Dermis microvascular lymphatic vessel endothelial cell (primary cell): ENCODE measurements around the gene SCYGR7. TPM values are rescaled to one million over a fixed set of nuclear protein-coding genes. Genes with fewer than 3 reads are reported as not detected.
"Not testable (repeated sequence)": the region's sequence is repeated elsewhere in the genome, so short reads cannot be mapped to it uniquely, and the experiment has no call there.

Experiments
- DNase-seq, 2 donors: peaks; one replicate each; pipeline versions ENCODE4 v3.0.0 to v3.0.0-alpha.2; 2010; ENCODE audit warnings: low read depth in 2 of 2
- total RNA-seq: library from RNA; depleted of rRNA; stranded (reverse); fragments of >200 nt; gene quantifications from 2 replicates; pipeline ENCODE4 v1.2.1, GENCODE V29; 2014

The SCYGR7 gene
- total RNA-seq = not detected in 2 replicates

DNA sequence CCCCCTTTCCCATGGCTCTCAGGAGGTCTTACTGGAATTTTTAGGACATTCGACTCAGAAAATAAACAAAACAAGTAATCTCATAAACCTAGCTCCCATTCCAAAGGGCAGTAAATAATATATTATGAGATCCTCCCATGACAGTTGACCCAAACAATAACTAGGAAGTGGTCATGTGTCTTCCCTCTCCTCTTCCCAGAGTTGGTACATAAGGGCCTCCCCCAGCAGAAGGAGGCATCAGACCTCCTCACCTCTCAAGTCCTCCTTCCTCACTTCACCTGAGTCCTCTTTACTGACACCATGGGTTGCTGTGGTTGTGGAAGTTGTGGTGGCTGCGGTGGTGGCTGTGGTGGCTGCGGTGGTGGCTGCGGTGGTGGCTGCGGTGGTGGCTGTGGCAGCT is at the start of gene SCYGR7:
Gene SCYGR7, plus strand, starts transcription at position 301 of the 400 bp plus-strand sequence. Its CDS starts 0 bp downstream, at position 301.
- no peak for DNase-seq

- no peak for DNase-seq
Observed at GRCh38 chr2:227684258-227684657, 43.9 kb upstream of the SCYGR7 start.

GRCh38 chr2:227687189-227687588 is 40.9 kb upstream of the SCYGR7 start:
- DNase-seq = no peak

DNA sequence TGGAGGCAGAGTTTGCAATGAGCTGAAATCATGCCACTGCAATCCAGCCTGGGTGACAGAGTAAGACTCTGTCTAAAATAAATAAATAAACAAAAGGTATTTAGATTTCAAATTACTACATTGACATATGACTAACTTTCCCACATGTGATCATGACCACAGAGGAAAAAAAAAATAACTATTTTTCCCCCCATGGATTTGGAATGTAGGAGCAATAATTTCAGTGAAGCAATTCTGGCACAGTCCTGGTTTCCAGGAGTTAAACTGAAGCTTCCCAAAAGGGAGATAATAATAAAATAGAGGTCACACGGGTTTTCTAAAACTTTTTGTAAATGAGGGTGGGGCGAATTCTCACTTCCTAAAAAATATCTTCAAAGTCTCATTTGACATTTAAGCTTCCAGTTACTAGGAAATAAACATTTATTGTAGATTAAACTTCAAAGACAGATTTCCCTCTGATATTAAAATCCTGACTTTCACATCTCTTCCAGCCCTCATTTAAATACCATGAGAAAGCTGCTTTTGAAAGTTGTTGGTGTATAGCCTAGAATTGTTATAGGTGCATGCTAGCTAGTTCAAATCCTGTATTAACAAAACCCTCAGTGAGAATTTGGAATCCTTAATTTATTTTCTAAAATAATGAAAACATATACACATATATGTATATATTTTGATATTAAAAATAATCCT is 31.0 kb upstream of the SCYGR7 start:
- DNase-seq = no peak

- no peak for DNase-seq
Observed at GRCh38 chr2:227701556-227701955, 26.6 kb upstream of the SCYGR7 start.

GRCh38 chr2:227703280-227703732 is 24.8 kb upstream of the SCYGR7 start:
- no peak for DNase-seq

DNA sequence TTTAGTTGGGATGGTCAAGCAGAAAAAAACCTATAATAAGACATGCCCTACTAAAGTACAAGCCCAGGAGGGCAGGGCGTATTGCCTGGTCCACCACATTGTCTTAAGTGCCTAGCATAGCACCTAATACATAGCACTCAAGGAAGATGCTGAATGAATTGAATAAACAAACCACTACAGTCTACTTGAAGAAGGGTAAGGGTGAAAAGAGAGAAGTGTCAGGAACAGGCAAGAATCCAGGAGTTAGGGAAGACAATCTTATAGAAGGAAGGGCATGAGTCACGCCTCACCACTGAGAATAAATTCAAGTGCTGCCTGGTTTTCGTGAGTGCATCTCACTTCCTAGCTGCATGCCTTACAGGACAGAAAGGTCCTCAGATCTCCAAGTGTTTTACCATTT is 24.2 kb upstream of the SCYGR7 start:
- no peak for DNase-seq

DNA sequence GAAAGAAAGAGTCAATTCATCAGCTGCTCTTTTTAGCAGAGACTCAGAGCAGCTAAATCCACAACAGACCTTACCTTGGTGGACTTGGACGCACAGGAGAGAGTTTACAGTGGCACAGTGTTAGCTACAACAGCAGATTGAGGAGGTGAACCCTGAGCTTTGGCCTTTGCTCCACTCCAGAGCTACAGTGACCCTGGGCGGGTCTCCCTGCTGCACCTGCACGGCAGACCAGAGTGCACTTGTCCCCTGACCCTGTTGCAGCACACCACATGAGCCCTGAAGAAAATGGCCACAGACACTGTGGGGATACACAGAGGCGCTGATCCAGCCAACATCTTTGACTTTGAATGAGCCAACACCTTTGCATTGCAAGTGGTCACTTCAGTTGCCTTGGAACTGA is 21.3 kb upstream of the SCYGR7 start:
- DNase-seq = no peak

DNA sequence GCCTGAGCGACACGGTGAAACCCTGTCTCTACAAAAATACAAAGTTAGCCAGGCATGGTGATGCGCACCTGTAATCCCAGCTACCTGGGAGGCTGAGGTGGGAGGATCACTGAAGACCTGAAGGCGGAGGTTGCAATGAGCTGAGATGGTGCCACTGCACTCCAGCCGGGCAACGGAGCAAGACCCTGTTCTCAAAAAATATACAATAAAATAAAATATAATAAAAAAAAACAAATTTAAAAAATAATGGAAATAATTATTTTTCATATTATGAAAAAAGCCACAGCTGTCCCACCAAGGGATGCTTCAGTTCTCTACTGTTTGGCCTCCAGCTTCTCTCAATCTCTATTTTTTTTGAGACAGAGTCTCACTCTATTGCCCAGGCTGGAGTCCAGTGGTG is 20.7 kb upstream of the SCYGR7 start:
- DNase-seq = no peak

- no peak for DNase-seq
Observed at GRCh38 chr2:227710986-227711385, 17.1 kb upstream of the SCYGR7 start.

DNA sequence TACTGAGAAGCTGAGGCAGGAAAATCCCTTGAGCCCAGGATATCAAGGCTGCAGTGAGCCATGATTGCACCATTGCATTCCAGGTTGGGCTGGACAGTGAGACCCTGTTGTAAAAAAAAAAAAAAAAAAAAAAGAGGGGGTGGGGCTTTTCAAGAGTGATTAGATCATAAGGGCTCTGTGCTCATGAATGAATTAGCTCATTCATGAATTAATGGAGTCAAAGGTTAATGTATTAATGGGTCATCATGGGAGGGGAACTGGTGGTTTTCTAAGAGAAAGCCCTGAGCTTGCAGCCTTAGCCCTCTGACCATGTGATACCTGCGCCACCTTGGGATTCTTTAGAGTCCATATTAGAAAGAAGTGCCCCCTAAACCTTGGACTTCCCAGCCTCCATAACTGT is 14.8 kb upstream of the SCYGR7 start:
- DNase-seq = no peak

- no peak for DNase-seq
Observed at GRCh38 chr2:227716501-227716900, 11.6 kb upstream of the SCYGR7 start.

- DNase-seq = peak; percentile 48 to 56
Observed at GRCh38 chr2:227717687-227718567, 10.2 kb upstream of the SCYGR7 start, which contains the start of gene SLC19A3. Gene SLC19A3 (minus strand): TSS chr2:227718028. CDS start chr2:227702318, 15,710 bp downstream.

GRCh38 chr2:227719641-227720040 is 8.5 kb upstream of the SCYGR7 start:
- no peak for DNase-seq

GRCh38 chr2:227720680-227721079 is 7.5 kb upstream of the SCYGR7 start:
- no peak for DNase-seq

DNA sequence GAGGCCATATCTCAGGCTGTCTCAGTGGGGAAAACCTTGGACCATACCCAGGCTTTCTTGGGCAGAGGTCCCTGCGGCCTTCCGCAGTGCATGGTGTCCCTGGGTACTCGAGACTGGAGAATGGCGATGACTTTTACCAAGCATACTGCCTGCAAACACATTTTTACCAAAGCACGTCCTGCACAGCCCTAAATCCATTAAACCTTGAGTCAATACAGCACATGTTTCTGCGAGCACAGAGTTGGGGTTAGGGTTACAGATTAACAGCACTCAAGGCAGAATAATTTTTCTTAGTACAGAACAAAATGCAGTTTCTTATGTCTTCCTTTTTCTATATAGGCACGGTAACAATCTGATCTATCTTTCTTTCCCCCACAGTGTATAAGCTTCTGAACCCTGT is 5.3 kb upstream of the SCYGR7 start:
- not testable (repeated sequence) for DNase-seq

DNA sequence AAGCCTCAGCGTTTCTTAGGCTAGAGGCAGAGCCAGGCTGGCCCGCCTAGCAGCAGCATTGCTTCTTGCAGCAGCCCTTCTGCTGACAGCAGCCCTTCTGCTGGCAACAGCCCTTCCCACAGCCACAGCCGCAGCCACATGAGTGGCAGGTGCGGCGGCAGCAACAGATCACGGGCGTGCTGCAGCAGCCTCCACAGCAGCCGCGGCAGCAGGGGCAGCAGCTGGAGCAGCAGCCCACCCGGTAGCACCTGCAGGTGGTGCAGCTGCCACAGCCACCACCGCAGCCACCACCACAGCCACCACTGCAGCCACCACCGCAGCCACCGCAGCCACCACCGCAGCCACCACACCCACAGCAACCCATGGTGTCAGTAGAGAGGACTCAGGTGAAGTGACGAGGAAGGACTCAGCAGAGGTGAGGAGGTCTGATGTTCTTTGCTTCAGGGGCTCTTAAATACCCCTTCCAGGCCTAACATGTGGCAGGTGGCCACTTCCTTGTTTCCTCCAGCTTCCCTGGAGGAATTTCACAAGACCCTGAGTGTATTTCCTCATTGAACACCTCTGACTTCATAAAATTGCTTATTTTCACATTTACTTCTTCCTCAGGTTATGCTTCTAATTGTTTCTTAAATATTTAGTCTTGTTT is 3.6 kb upstream of the SCYGR7 start, which contains the start of gene SCYGR6:
Gene SCYGR6, minus strand, starts transcription at position 364 of the 646 bp plus-strand sequence. Its CDS starts 0 bp downstream, at position 364.
- no peak for DNase-seq

- DNase-seq = no peak
Observed at GRCh38 chr2:227739351-227739750, 11.2 kb downstream of the SCYGR7 start.

DNA sequence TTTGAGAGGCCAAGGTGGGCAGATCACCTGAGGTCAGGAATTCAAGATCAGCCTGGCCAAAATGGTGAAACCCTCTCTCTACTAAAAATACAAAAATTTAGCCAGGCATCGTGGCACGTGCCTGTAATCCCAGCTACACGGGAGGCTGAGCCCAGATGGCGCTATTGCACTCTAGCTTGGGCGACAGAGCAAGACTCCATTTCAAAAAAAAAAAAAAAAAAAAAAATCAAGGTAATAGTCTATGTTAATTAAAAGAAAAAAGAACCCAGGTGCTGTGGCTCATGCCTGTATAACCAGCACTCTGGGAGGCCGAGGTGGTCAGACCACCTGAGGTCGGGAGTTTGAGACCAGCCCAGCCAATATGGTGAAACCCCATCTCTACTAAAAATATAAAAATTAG is 12.6 kb downstream of the SCYGR7 start:
- peak in 1 of 2 donors; percentile 5 for DNase-seq

DNA sequence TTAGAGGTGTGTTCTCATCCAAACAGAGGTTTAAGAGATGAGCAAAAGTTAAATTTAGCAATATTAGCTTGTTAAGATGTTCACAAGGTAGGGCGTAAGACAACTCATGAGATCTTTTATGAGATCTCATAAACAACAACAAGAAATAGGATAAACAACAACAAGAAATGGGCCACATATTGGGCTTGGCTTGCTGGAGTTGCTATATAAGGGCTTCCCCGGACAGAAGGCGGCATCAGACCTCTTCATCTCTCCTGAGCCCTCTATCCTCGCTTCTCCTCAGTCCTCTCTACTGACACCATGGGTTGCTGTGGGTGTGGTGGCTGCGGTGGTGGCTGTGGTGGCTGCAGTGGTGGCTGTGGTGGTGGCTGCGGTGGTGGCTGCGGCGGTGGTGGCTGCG is 17.5 kb downstream of the SCYGR7 start, which contains the start of gene SCYGR8:
Gene SCYGR8, plus strand, starts transcription at position 301 of the 400 bp plus-strand sequence. Its CDS starts 0 bp downstream, at position 301.
- DNase-seq = no peak

GRCh38 chr2:227748079-227748478 is 19.9 kb downstream of the SCYGR7 start:
- peak in 1 of 2 donors; percentile 7 for DNase-seq

- DNase-seq = not testable (repeated sequence)
Observed at GRCh38 chr2:227756261-227756660, 28.1 kb downstream of the SCYGR7 start.
